B cell (primary cell): ENCODE results near the gene SCNN1B. TPM values are rescaled to one million over a fixed set of nuclear protein-coding genes. Genes with fewer than 3 reads are reported as not detected.

Experiments
- ATAC-seq: fragments of 200-7000 bp; cut with Tn5 transposase; one replicate; pipeline ENCODE4 v1.10.0; 2021; ENCODE audit warnings: low read depth, mild to moderate bottlenecking, moderate number of reproducible peaks, moderate library complexity
- CTCF ChIA-PET: fragments of 350-600 bp; sonication (Branson Sonifier 250); formaldehyde crosslinking; loops from one replicate; lab custom pipeline; 2021; ENCODE audit warnings: antibody characterized with exemption, inconsistent platforms; lab: Charles Lee
- POLR2A ChIA-PET: fragments of 350-600 bp; sonication (Branson Sonifier 250); formaldehyde crosslinking; loops from one replicate; lab custom pipeline; 2021; ENCODE audit warnings: antibody characterized with exemption; lab: Charles Lee
- DNase-seq: peaks from one replicate; pipeline ENCODE4 v3.0.0; 2013
- H2AFZ ChIP-seq: 2 replicates; pipeline ENCODE4 v1.6.1; 2012; ENCODE audit warnings: mild to moderate bottlenecking, low read depth, low read length; ENCODE audit not compliant: insufficient read depth, poor library complexity, severe bottlenecking
- H3K27ac ChIP-seq, 2 donors: 1 replicate in 1 of 2; 2 replicates in 1 of 2; pipeline ENCODE4 v1.5.1; 2012 to 2013; ENCODE audit warnings: low read length in 2 of 2, mild to moderate bottlenecking in 2 of 2, moderate library complexity in 1 of 2
- H3K27me3 ChIP-seq, 4 experiments: fragments of 200-600 bp in 1 of 4; sonication (generic) in 1 of 4; replicated peaks in 1 of 4; 1 replicate in 2 of 4; 2 replicates in 2 of 4; pipeline versions ENCODE4 v1.6.1 to v1.7.0; 2013 to 2016; ENCODE audit warnings: low read length in 3 of 4, mild to moderate bottlenecking in 2 of 4, mixed read lengths in 1 of 4, moderate library complexity in 1 of 4; ENCODE audit not compliant: insufficient read depth in 4 of 4, control insufficient read depth in 3 of 4; ENCODE audit errors: control extremely low read depth in 1 of 4
- H3K36me3 ChIP-seq, 2 experiments: replicated peaks in 1 of 2; 1 replicate in 1 of 2; 2 replicates in 1 of 2; pipeline versions ENCODE4 v1.6.1 to v1.7.1; 2013; ENCODE audit warnings: low read length in 1 of 2; ENCODE audit not compliant: insufficient read depth in 2 of 2, control insufficient read depth in 1 of 2; ENCODE audit errors: control extremely low read depth in 1 of 2, extremely low read depth in 1 of 2
- H3K4me1 ChIP-seq, 2 donors: fragments of 200-600 bp in 1 of 2; sonication (generic) in 1 of 2; 1 replicate in 1 of 2; 2 replicates in 1 of 2; pipeline versions ENCODE4 v1.5.1 to v1.6.1; 2013 to 2017; ENCODE audit warnings: low read length in 2 of 2; ENCODE audit not compliant: control insufficient read depth in 2 of 2, insufficient read depth in 2 of 2
- H3K4me2 ChIP-seq: replicated peaks from 2 replicates; pipeline ENCODE3; 2012; ENCODE audit warnings: mild to moderate bottlenecking, low read depth, low read length; ENCODE audit not compliant: poor library complexity, severe bottlenecking
- H3K4me3 ChIP-seq, 5 experiments: fragments of 200-600 bp in 1 of 5; sonication (generic) in 1 of 5; 1 replicate in 3 of 5; 2 replicates in 2 of 5; pipeline versions ENCODE4 v1.5.1 to v1.7.0; 2011 to 2016; ENCODE audit warnings: low read length in 4 of 5, mild to moderate bottlenecking in 4 of 5, low read depth in 2 of 5, control low read depth in 1 of 5, moderate library complexity in 1 of 5; ENCODE audit not compliant: insufficient read depth in 1 of 5; ENCODE audit errors: control extremely low read depth in 1 of 5, extremely low read depth in 1 of 5
- H3K79me2 ChIP-seq: fragments of 200-600 bp; sonication (generic); one replicate; pipeline ENCODE4 v1.6.0; 2016; ENCODE audit warnings: low read length; ENCODE audit not compliant: control insufficient read depth, insufficient read depth
- H3K9ac ChIP-seq: fragments of 200-600 bp; sonication (generic); 2 replicates; pipeline ENCODE4 v1.6.1; 2017; ENCODE audit warnings: mild to moderate bottlenecking, low read length, moderate library complexity
- H3K9me3 ChIP-seq, 3 donors: one replicate each; pipeline versions ENCODE4 v1.6.1 to v1.7.1; 2013; ENCODE audit warnings: low read length in 2 of 3; ENCODE audit not compliant: control insufficient read depth in 2 of 3, insufficient read depth in 1 of 3; ENCODE audit errors: control extremely low read depth in 1 of 3
- H4K20me1 ChIP-seq: 2 replicates; pipeline ENCODE4 v1.6.0; 2012; ENCODE audit warnings: mild to moderate bottlenecking, low read length; ENCODE audit not compliant: insufficient read depth, control insufficient read depth, poor library complexity, severe bottlenecking
- H3K27ac Mint-ChIP-seq: one replicate; pipeline ENCODE4 v1.8.0; 2021; ENCODE audit warnings: mixed read lengths
- H3K27me3 Mint-ChIP-seq: one replicate; pipeline ENCODE4 v1.8.0; 2021; ENCODE audit warnings: mixed read lengths
- H3K4me1 Mint-ChIP-seq: one replicate; pipeline ENCODE4 v1.8.0; 2021; ENCODE audit warnings: mixed read lengths
- H3K4me3 Mint-ChIP-seq: one replicate; pipeline ENCODE4 v1.8.0; 2021; ENCODE audit warnings: mixed read lengths
- H3K9me3 Mint-ChIP-seq: one replicate; pipeline ENCODE4 v1.8.0; 2022; ENCODE audit warnings: mixed read lengths; ENCODE audit not compliant: insufficient read depth
- CTCF ChIP-seq: fragments of 200-600 bp; IDR thresholded peaks from one replicate; pipeline ENCODE4 v1.8.0; 2022; ENCODE audit warnings: antibody characterized with exemption, mild to moderate bottlenecking
- EZH2 ChIP-seq: IDR thresholded peaks from 2 replicates; pipeline ENCODE4 v1.6.1; 2012; ENCODE audit warnings: borderline replicate concordance, low read depth, mild to moderate bottlenecking, moderate library complexity, low read length; ENCODE audit not compliant: insufficient read depth, poor library complexity, severe bottlenecking
- WGBS: methylation state at CpG from one replicate; pipeline ENCODE4 v1.1.5; 2013; ENCODE audit warnings: missing lambda C conversion rate; ENCODE audit not compliant: insufficient coverage; 5-methylcytosine and 5-hydroxymethylcytosine counted together
- intact Hi-C: fragments of 100-400 bp; cut with micrococcal nuclease; formaldehyde crosslinking; loops from one replicate; pipeline ENCODE4 v1.10.0; 2022
- polyA plus RNA-seq: library from polyadenylated mRNA; depleted of rRNA; stranded (reverse); fragments of >200 nt; gene quantifications from 2 replicates; pipeline ENCODE4 v1.2.3, GENCODE V29; 2012
- total RNA-seq, 2 donors: library from RNA; stranded (reverse); fragments of 120-200 nt in 1 of 2; gene quantifications; 1 replicate in 1 of 2; 2 replicates in 1 of 2; pipeline versions ENCODE4 v1.2.3 to v1.2.4, GENCODE V29; 2013 to 2022

SCNN1B gene
- total and polyA plus RNA-seq, 2 donors (not counting 1 experiment from before 2014, with no cell fraction given) = 0.30 TPM; not detected in 1

GRCh38 chr16:23353440-23353839 lies 51.3 kb downstream of the SCNN1B start:
- ATAC-seq (no peak), DNase-seq (no peak)
- no peak overlapping the region for H3K9ac ChIP-seq
- POLR2A ChIA-PET = no interaction called here
- CTCF ChIA-PET = no interaction called here
- Mint-ChIP-seq H3K4me1 (no peaks in the 10 kb centered on the region), H3K27ac (no peak overlapping the region), H3K9me3 (peaks cover 2% of the 10 kb centered on the region), H3K27me3 (peaks cover 19% of the 10 kb centered on the region), H3K4me3 (no peak overlapping the region)
- no peaks in the 10 kb centered on the region for H3K4me1 ChIP-seq
- no peak overlapping the region for H3K4me3 ChIP-seq
- no peaks in the 10 kb centered on the region for H4K20me1 ChIP-seq
- TF ChIP-seq CTCF (no peak), EZH2 (no peak)
- no peak overlapping the region for H3K27ac ChIP-seq
- H3K36me3 ChIP-seq = no peaks in the 10 kb centered on the region
- no peaks in the 10 kb centered on the region for H3K79me2 ChIP-seq
- intact Hi-C loops = no loop called here
- H3K4me2 ChIP-seq = no peak overlapping the region
- H3K9me3 ChIP-seq = peaks cover 0 to 4% (median 0%) of the 10 kb centered on the region in 3 donors
- H3K27me3 ChIP-seq = peaks cover 0 to 4% (median 0%) of the 10 kb centered on the region in 4 experiments
- no peak overlapping the region for H2AFZ ChIP-seq

GRCh38 chr16:23354246-23354645 lies 52.1 kb downstream of the SCNN1B start:
- Histone ChIP-seq H3K4me2 (no peak overlapping the region), H3K27ac (no peak overlapping the region), H3K27me3 (no peaks in the 10 kb centered on the region), H3K9ac (no peak overlapping the region), H2AFZ (no peak overlapping the region), H4K20me1 (no peaks in the 10 kb centered on the region), H3K36me3 (no peaks in the 10 kb centered on the region), H3K4me3 (no peak overlapping the region), H3K9me3 (peaks cover 0 to 4% (median 0%) of the 10 kb centered on the region in 3 donors), H3K79me2 (no peaks in the 10 kb centered on the region), H3K4me1 (no peaks in the 10 kb centered on the region)
- intact Hi-C loops = no loop called here
- Mint-ChIP-seq H3K4me3 (no peak overlapping the region), H3K27ac (no peak overlapping the region), H3K27me3 (peaks cover 14% of the 10 kb centered on the region), H3K9me3 (peaks cover 2% of the 10 kb centered on the region), H3K4me1 (no peaks in the 10 kb centered on the region)
- 96% methylated on average over 9 of the region's 9 CpGs for WGBS
- CTCF ChIA-PET = no interaction called here
- TF ChIP-seq CTCF (no peak), EZH2 (no peak)
- POLR2A ChIA-PET = no interaction called here
- DNase-seq (no peak), ATAC-seq (no peak)
